OCI-LY3 (cell line): Measurements from ENCODE around the gene ARHGAP6.

Experiments
- H2AFZ ChIP-seq: fragments of 200-600, 300-600 bp; shearing (Covaris generic); 2 replicates; pipeline ENCODE4 v1.6.0; 2014; ENCODE audit warnings: antibody characterized with exemption, low read depth, low read length
- H3K27ac ChIP-seq: fragments of 200-600, 300-600 bp; sonication (generic); 2 replicates; pipeline ENCODE4 v1.5.1; 2014; ENCODE audit warnings: mild to moderate bottlenecking, low read length, moderate library complexity, mixed read lengths
- H3K27me3 ChIP-seq: fragments of 200-600, 300-600 bp; sonication (generic); 2 replicates; pipeline ENCODE4 v1.6.1; 2014; ENCODE audit warnings: low read depth, low read length, mixed read lengths
- H3K36me3 ChIP-seq: fragments of 200-600, 300-600 bp; sonication (generic); replicated peaks from 2 replicates; pipeline ENCODE3; 2014; ENCODE audit warnings: low read depth, low read length, mixed read lengths
- H3K4me1 ChIP-seq: fragments of 300-600, 200-600 bp; sonication (generic); 2 replicates; pipeline ENCODE4 v1.6.1; 2014; ENCODE audit warnings: low read length, mixed read lengths
- H3K4me2 ChIP-seq: fragments of 200-600, 300-600 bp; sonication (generic); 2 replicates; pipeline ENCODE4 v1.6.1; 2014; ENCODE audit warnings: low read length, mixed read lengths
- H3K4me3 ChIP-seq: fragments of 300-600, 200-600 bp; sonication (generic); 2 replicates; pipeline ENCODE4 v1.5.1; 2014; ENCODE audit warnings: antibody characterized with exemption, mild to moderate bottlenecking, low read length, moderate library complexity
- H3K79me2 ChIP-seq: fragments of 300-600, 200-600 bp; shearing (Covaris generic); 2 replicates; pipeline ENCODE4 v1.6.1; 2014; ENCODE audit warnings: mild to moderate bottlenecking, low read length, mixed read lengths
- H3K9ac ChIP-seq: fragments of 300-600, 200-600 bp; shearing (Covaris generic); 2 replicates; pipeline ENCODE4 v1.6.0; 2014; ENCODE audit warnings: mild to moderate bottlenecking, low read length, moderate library complexity
- H3K9me3 ChIP-seq: fragments of 200-600, 300-600 bp; shearing (Covaris generic); 2 replicates; pipeline ENCODE4 v1.6.1; 2014; ENCODE audit warnings: low read length, mixed read lengths; ENCODE audit not compliant: insufficient read depth
- H4K20me1 ChIP-seq: fragments of 200-600, 300-600 bp; sonication (generic); 2 replicates; pipeline ENCODE4 v1.6.1; 2016; ENCODE audit warnings: low read length, mixed read lengths; ENCODE audit not compliant: insufficient read depth
- EZH2phosphoT487 ChIP-seq: fragments of 200-600 bp; shearing (Covaris generic); IDR thresholded peaks from 2 replicates; pipeline ENCODE4 v1.6.1; 2018; ENCODE audit warnings: antibody characterized with exemption, mixed run types, low read depth
- TF ChIP-seq, protein P1 (sequence below): fragments of 200-600, 300-600 bp; sonication (generic); IDR thresholded peaks from 2 replicates; pipeline ENCODE4 v1.5.1; 2014; ENCODE audit warnings: antibody characterized with exemption, low read length, low read depth

The ARHGAP6 gene

GRCh38 chrX:11261260-11261659 is 404.5 kb downstream of the ARHGAP6 start:
- H3K4me3 ChIP-seq = no peak overlapping the region
- no peaks in the 10 kb centered on the region for H3K79me2 ChIP-seq
- H4K20me1 ChIP-seq = no peaks in the 10 kb centered on the region
- H3K36me3 ChIP-seq = no peaks in the 10 kb centered on the region
- H2AFZ ChIP-seq = no peak overlapping the region
- H3K4me2 ChIP-seq = no peak overlapping the region
- TF ChIP-seq, protein P1, sequence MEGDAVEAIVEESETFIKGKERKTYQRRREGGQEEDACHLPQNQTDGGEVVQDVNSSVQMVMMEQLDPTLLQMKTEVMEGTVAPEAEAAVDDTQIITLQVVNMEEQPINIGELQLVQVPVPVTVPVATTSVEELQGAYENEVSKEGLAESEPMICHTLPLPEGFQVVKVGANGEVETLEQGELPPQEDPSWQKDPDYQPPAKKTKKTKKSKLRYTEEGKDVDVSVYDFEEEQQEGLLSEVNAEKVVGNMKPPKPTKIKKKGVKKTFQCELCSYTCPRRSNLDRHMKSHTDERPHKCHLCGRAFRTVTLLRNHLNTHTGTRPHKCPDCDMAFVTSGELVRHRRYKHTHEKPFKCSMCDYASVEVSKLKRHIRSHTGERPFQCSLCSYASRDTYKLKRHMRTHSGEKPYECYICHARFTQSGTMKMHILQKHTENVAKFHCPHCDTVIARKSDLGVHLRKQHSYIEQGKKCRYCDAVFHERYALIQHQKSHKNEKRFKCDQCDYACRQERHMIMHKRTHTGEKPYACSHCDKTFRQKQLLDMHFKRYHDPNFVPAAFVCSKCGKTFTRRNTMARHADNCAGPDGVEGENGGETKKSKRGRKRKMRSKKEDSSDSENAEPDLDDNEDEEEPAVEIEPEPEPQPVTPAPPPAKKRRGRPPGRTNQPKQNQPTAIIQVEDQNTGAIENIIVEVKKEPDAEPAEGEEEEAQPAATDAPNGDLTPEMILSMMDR = no peak
- TF ChIP-seq EZH2phosphoT487 = no peak
- H3K4me1 ChIP-seq = peaks cover 16% of the 10 kb centered on the region
- H3K27me3 ChIP-seq = no peaks in the 10 kb centered on the region
- H3K27ac ChIP-seq = no peak overlapping the region
- H3K9ac ChIP-seq = no peak overlapping the region
- no peaks in the 10 kb centered on the region for H3K9me3 ChIP-seq

DNA sequence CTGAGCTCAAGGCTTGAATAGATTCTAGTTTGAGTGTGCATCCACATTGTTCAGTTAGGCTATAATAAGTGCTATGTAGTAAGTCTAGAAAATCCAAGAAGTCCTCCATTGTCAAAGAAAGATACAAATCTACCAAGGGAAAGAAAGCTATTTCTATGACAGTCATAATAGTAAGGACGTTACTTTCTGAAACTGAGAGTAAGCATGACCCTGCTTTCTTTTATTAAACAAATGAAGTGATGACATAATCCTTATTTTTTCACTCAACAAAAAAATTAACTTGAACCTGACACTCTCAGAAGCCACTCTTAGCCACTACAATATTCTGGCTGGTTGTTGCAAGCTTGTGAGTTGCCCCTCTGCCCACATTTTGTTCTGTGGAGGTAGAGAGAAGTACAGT is 406.3 kb downstream of the ARHGAP6 start:
- peaks cover 7% of the 10 kb centered on the region for H3K4me1 ChIP-seq
- no peak overlapping the region for H2AFZ ChIP-seq
- H3K4me2 ChIP-seq = no peak overlapping the region
- no peaks in the 10 kb centered on the region for H3K36me3 ChIP-seq
- H3K79me2 ChIP-seq = no peaks in the 10 kb centered on the region
- no peaks in the 10 kb centered on the region for H3K27me3 ChIP-seq
- H3K27ac ChIP-seq = no peak overlapping the region
- no peaks in the 10 kb centered on the region for H4K20me1 ChIP-seq
- H3K9ac ChIP-seq = no peak overlapping the region
- H3K9me3 ChIP-seq = no peaks in the 10 kb centered on the region
- H3K4me3 ChIP-seq = no peak overlapping the region
- no peak for TF ChIP-seq EZH2phosphoT487
- TF ChIP-seq, protein P1 = no peak

- H3K27ac ChIP-seq = no peak overlapping the region
- no peak overlapping the region for H3K4me3 ChIP-seq
- no peaks in the 10 kb centered on the region for H3K27me3 ChIP-seq
- no peaks in the 10 kb centered on the region for H3K79me2 ChIP-seq
- peaks cover 4% of the 10 kb centered on the region; the same call in 1 of the 2 replicates for H3K4me1 ChIP-seq
- no peak for TF ChIP-seq EZH2phosphoT487
- TF ChIP-seq, protein P1 = no peak
- H3K9me3 ChIP-seq = no peaks in the 10 kb centered on the region
- H3K36me3 ChIP-seq = no peaks in the 10 kb centered on the region
- no peak overlapping the region for H2AFZ ChIP-seq
- no peaks in the 10 kb centered on the region for H4K20me1 ChIP-seq
- no peak overlapping the region for H3K4me2 ChIP-seq
- H3K9ac ChIP-seq = no peak overlapping the region
Measured at GRCh38 chrX:11257711-11258110, 408.0 kb downstream of the ARHGAP6 start.

GRCh38 chrX:11257290-11257689 is 408.4 kb downstream of the ARHGAP6 start:
- no peak overlapping the region for H2AFZ ChIP-seq
- H4K20me1 ChIP-seq = no peaks in the 10 kb centered on the region
- no peaks in the 10 kb centered on the region for H3K79me2 ChIP-seq
- H3K36me3 ChIP-seq = no peaks in the 10 kb centered on the region
- H3K4me1 ChIP-seq = peaks cover 4% of the 10 kb centered on the region; the same call in 1 of the 2 replicates
- no peak overlapping the region for H3K27ac ChIP-seq
- no peak overlapping the region for H3K4me3 ChIP-seq
- H3K27me3 ChIP-seq = no peaks in the 10 kb centered on the region
- H3K9ac ChIP-seq = no peak overlapping the region
- H3K4me2 ChIP-seq = no peak overlapping the region
- no peak for TF ChIP-seq EZH2phosphoT487
- TF ChIP-seq, protein P1 = no peak
- H3K9me3 ChIP-seq = no peaks in the 10 kb centered on the region
